Common myeloid progenitor, CD34-positive (primary cell): ENCODE data around the gene VPS8.

ENCODE experiments used
- CTCF ChIA-PET: fragments of 350-600 bp; sonication (Branson Sonifier 250); formaldehyde crosslinking; loops from one replicate; lab custom pipeline; 2021; ENCODE audit warnings: antibody characterized with exemption; lab: Charles Lee
- POLR2A ChIA-PET: fragments of 350-600 bp; sonication (Branson Sonifier 250); formaldehyde crosslinking; loops from one replicate; lab custom pipeline; 2021; ENCODE audit warnings: antibody characterized with exemption; lab: Charles Lee
- DNase-seq, 3 donors: peaks; one replicate each; pipeline versions ENCODE4 v3.0.0 to v3.0.0-alpha.2; 2013
- H3K27ac ChIP-seq, 2 experiments: 1 replicate in 1 of 2; 2 replicates in 1 of 2; pipeline ENCODE4 v1.7.0; 2013; ENCODE audit warnings: inconsistent platforms in 2 of 2, low read length in 2 of 2, mild to moderate bottlenecking in 2 of 2, low read depth in 1 of 2, moderate library complexity in 1 of 2; ENCODE audit not compliant: severe bottlenecking in 2 of 2, insufficient read depth in 1 of 2, poor library complexity in 1 of 2
- H3K27me3 ChIP-seq, 5 experiments: replicated peaks in 2 of 5; 1 replicate in 3 of 5; 2 replicates in 2 of 5; pipeline versions ENCODE4 v1.6.1 to v1.7.0; 2013; ENCODE audit warnings: low read length in 4 of 5, mild to moderate bottlenecking in 2 of 5, moderate library complexity in 2 of 5, inconsistent platforms in 1 of 5; ENCODE audit not compliant: insufficient read depth in 5 of 5, control insufficient read depth in 4 of 5
- H3K36me3 ChIP-seq, 4 experiments: 1 replicate in 2 of 4; 2 replicates in 2 of 4; pipeline versions ENCODE4 v1.6.1 to v1.7.0; 2013; ENCODE audit warnings: low read length in 3 of 4, control low read depth in 1 of 4, mild to moderate bottlenecking in 1 of 4; ENCODE audit not compliant: control insufficient read depth in 4 of 4, insufficient read depth in 4 of 4
- H3K4me1 ChIP-seq, 4 experiments: 1 replicate in 3 of 4; 2 replicates in 1 of 4; pipeline versions ENCODE4 v1.6.1 to v1.7.1; 2013; ENCODE audit warnings: low read length in 3 of 4, mild to moderate bottlenecking in 3 of 4, control low read depth in 1 of 4, inconsistent platforms in 1 of 4, moderate library complexity in 1 of 4; ENCODE audit not compliant: control insufficient read depth in 4 of 4, insufficient read depth in 4 of 4; ENCODE audit errors: control extremely low read depth in 1 of 4
- H3K4me3 ChIP-seq, 7 experiments: 1 replicate in 4 of 7; 2 replicates in 3 of 7; pipeline versions ENCODE4 v1.5.1 to v1.7.0; 2013; ENCODE audit warnings: mild to moderate bottlenecking in 7 of 7, low read length in 6 of 7, moderate library complexity in 6 of 7, inconsistent platforms in 2 of 7, low read depth in 2 of 7, control low read depth in 1 of 7; ENCODE audit not compliant: insufficient read depth in 4 of 7, control insufficient read depth in 1 of 7; ENCODE audit errors: extremely low read depth in 1 of 7
- H3K9me3 ChIP-seq, 5 experiments: 1 replicate in 4 of 5; 2 replicates in 1 of 5; pipeline versions ENCODE4 v1.6.1 to v1.7.1; 2013; ENCODE audit warnings: low read length in 4 of 5, mild to moderate bottlenecking in 2 of 5, inconsistent platforms in 1 of 5, low read depth in 1 of 5, moderate library complexity in 1 of 5; ENCODE audit not compliant: control insufficient read depth in 4 of 5, insufficient read depth in 2 of 5; ENCODE audit errors: control extremely low read depth in 1 of 5
- WGBS: methylation state at CpG from one replicate; pipeline ENCODE4 v1.1.5; 2013; ENCODE audit not compliant: insufficient coverage; 5-methylcytosine and 5-hydroxymethylcytosine counted together

The VPS8 gene

DNA sequence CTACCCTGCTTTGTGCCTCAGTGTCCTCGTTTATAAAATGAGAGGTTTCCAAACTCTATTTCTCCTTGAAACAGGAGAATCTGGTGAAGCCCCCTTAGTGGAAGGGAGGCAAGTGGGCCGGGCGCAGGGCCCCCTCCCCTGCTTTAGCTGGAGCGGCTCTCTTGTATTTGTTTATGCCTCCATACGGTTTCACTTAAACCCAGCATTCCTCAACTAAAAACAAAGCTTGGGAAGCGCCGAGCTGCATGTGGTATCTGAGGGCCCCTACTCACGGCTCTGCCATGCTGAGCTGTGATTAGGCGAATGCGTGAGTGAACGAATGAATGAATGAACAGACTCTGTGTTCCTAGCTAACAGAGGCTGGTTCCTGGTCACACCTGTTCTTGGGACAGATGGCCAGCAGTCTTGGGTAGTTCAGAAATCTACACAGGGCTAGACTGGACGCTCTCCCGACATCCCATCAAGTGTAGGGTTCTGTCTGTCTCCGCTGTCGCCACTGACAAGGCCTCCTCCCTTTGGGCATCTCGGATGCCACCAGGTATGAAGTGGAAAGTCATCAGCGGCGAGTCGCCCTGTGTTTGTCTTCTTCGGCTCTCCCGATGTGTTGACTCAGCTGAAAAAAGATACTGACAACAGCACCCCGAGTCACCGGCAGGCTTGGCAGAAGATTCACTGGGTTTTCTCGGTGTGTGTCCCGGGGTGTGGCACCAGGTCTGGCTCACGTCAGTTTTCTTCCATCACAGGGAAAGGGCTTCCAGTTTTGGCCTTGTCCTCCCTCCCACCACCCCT is 42.4 kb upstream of the VPS8 start:
- no peak for DNase-seq
- ChIA-PET CTCF (interaction anchor here (1.0 to 3.2 kb wide), 5 partner anchors 8 to 398 kb away, joined by 3 to 11 read pairs (median 3); no protein-coding TSS in a partner anchor), POLR2A (no interaction called here)
- H3K4me3 ChIP-seq, result no peak overlapping the region
- no peak overlapping the region for H3K27ac ChIP-seq
- H3K36me3 ChIP-seq, result no peaks in the 10 kb centered on the region
- 95% methylated on average over 26 of the region's 26 CpGs for WGBS
- H3K27me3 ChIP-seq, result peaks cover 0 to 2% (median 0%) of the 10 kb centered on the region in 5 experiments
- peaks cover 0 to 6% (median 4%) of the 10 kb centered on the region in 4 experiments for H3K4me1 ChIP-seq
- no peaks in the 10 kb centered on the region for H3K9me3 ChIP-seq

DNA sequence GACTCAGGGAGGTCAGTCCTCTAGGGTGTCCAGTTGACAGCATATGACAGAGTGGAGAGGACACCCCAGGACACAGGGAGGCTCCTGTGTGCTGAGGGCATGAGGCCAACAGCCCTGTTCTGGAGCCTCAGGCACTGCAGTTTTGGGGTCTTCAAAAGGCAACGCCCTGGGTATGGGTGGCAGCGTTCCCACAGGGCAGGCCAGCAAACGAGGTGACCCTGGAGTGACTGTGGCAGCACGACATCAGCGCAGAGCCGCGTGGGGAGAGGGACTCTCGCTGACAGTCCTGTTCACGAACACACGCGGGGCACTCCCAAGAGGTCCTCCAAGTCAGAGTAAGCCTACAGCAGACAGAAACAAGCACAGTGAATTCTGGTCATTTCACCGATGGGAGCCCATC is 41.4 kb upstream of the VPS8 start:
- 97% methylated on average over 11 of the region's 12 CpGs for WGBS
- peaks cover 0 to 4% (median 4%) of the 10 kb centered on the region in 4 experiments for H3K4me1 ChIP-seq
- no peak overlapping the region for H3K4me3 ChIP-seq
- DNase-seq, result no peak
- no peaks in the 10 kb centered on the region for H3K36me3 ChIP-seq
- H3K9me3 ChIP-seq, result no peaks in the 10 kb centered on the region
- no peak overlapping the region for H3K27ac ChIP-seq
- ChIA-PET CTCF (interaction anchor here (2.0 kb wide), 1 partner anchor 33 kb away, joined by 9 read pairs; no protein-coding TSS in a partner anchor), POLR2A (no interaction called here)
- peaks cover 0 to 5% (median 0%) of the 10 kb centered on the region in 5 experiments for H3K27me3 ChIP-seq

DNA sequence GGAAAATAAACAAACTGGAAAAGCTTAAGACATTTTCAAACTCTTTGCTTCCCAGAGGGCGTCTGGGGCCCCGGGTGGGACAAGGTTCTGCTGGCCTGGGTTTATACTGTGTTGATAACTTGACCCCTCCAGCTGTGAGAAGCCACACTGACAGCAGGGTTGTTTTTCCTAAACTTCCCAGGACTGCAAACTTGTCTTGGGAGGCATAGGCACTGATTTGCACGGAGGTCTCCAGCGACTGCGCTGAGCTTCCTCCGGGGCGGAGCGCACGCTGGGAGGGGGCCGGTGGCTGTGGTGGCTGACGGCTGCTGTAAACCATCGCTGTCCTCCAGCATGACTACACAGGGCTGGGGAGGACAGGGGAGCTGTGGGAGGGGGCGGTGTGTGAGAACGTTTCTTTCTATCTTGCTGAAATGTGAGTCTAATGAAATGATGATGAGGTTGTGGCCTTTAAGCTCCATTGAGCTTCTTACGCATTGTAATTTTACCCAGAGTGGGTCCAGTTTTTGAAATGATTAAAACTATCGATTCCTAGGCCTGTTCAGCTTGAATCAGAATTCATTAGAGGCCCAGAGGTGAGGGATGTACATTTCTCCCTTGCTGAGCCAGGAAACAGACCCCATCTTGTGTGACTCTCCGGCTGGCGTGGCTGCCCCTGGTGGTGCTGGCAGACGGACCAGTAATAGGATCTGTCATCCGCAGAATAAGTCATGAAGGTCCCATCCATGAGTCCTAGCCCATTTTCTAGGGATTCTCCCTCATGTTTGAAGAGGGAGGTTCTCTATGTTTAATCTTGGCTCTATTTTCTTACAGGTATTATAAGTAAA is 40.5 kb upstream of the VPS8 start:
- WGBS, result 96% methylated on average over 20 of the region's 20 CpGs
- POLR2A ChIA-PET, result no interaction called here
- H3K27me3 ChIP-seq, result peaks cover 0 to 5% (median 0%) of the 10 kb centered on the region in 5 experiments
- H3K4me3 ChIP-seq, result no peak overlapping the region
- CTCF ChIA-PET, result interaction anchor here (0.8 to 2.0 kb wide), 5 partner anchors 11 to 400 kb away, joined by 3 to 9 read pairs (median 4); no protein-coding TSS in a partner anchor
- no peaks in the 10 kb centered on the region for H3K9me3 ChIP-seq
- no peak for DNase-seq
- no peak overlapping the region for H3K27ac ChIP-seq
- no peaks in the 10 kb centered on the region for H3K4me1 ChIP-seq
- H3K36me3 ChIP-seq, result no peaks in the 10 kb centered on the region

DNA sequence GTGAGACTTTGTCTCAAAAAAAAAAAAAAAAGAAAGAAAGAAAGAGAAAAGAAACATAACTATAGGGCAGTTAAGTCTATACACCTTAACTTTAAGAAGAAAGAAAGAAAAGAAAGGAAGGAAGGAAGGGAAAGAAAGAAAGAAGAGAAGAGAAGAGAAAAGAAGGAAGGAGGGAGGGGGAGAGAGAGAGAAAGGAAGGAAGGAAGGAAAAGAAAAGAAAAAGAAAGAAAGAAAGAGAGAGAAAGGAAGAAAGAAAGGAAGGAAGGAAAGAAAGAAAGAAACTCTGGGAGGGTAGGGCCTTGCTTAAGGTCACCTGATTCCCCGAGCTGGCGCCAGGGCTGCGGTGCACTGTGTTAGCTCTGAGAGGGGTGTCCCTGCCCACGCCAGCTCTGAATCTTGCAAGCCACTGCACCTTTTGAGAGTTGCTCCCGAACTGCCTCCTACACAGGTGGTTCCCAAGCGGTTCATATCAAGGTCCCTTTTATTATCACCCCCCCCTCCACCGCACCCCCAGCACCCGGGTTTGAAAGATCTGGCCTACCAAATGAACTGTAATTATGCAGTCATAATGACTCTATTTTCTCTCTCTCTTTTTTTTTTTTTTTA is 39.2 kb upstream of the VPS8 start:
- CTCF ChIA-PET, result interaction anchor here (0.9 to 2.0 kb wide), 5 partner anchors 8 to 205 kb away, joined by 3 to 9 read pairs (median 3); no protein-coding TSS in a partner anchor
- no peaks in the 10 kb centered on the region for H3K4me1 ChIP-seq
- no peak overlapping the region for H3K27ac ChIP-seq
- 86% methylated on average over 3 of the region's 8 CpGs for WGBS
- DNase-seq, result no peak
- H3K36me3 ChIP-seq, result no peaks in the 10 kb centered on the region
- H3K4me3 ChIP-seq, result no peak overlapping the region
- peaks cover 0 to 5% (median 0%) of the 10 kb centered on the region in 5 experiments for H3K27me3 ChIP-seq
- POLR2A ChIA-PET, result no interaction called here
- H3K9me3 ChIP-seq, result no peaks in the 10 kb centered on the region

DNA sequence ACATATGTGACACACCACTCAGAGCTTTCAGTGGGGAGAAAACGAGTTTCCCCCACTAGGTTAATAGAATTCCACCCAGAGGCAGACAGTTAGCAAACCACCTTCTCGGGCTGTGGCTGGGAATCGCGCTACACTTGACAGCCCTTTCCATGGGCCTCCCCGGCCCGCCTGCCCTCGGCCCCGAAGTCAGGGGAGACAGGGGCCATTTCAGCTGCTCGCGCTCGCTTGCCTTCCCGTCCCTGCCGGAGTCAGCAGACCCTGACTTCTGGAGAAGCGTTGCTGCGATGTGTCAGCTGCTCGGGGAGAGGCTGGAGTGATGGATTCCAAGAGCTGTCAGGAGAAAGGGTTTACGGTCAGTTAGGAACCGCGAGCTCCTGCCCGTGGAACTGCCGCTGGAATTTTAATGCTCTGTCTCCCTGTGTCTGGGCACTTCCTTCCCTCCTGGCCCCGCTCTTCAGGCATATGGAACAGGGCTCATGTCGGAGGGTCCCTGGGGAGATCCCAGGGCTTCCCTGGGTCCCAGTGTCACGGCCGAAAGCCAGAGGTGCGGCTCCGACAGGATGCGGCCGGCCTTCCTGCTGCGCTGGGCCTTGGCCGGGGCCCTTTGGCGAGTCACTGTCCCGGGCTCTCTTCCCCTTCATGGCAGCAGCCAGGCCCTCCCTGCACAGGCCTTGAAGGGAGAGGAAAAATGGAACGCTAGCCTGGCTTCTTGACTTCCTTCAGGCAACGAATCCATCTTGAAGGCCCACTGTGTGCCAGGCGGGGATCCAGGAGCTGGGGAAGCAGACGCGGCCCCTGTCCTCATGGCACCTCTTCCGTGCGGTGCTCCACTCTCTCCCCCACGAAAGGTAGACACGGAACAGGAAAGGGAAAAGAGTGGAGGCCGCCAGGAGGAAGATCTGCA is 38.4 kb upstream of the VPS8 start:
- H3K36me3 ChIP-seq, result no peaks in the 10 kb centered on the region
- CTCF ChIA-PET, result interaction anchor here (0.9 to 1.6 kb wide), 5 partner anchors 9 to 206 kb away, joined by 3 read pairs; no protein-coding TSS in a partner anchor
- POLR2A ChIA-PET, result no interaction called here
- no peak overlapping the region for H3K27ac ChIP-seq
- WGBS, result 90% methylated on average over 39 of the region's 43 CpGs
- no peak overlapping the region for H3K4me3 ChIP-seq
- H3K9me3 ChIP-seq, result no peaks in the 10 kb centered on the region
- DNase-seq, result no peak
- H3K27me3 ChIP-seq, result peaks cover 0 to 5% (median 0%) of the 10 kb centered on the region in 5 experiments
- H3K4me1 ChIP-seq, result peaks cover 0 to 3% (median 1%) of the 10 kb centered on the region in 4 experiments

DNA sequence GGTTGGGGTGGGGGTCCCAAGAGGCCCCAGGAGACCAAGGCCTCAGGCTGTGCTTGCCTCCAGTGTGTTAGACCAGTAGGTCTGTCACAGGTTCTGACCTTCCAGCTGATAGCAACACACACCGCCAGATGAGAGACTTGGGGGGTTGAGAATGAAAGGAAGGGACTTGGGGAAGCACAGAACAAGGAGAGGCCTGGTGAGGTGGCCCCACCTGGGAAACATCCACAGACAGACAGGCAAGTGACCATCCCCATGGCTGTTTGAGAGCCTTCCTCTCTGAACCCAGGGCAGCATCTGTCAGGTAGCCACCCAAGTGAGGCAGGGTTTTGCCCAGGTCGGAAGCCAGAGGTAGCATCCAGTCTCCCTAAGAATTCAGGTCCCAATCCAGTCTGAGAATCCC is 35.0 kb upstream of the VPS8 start:
- no peaks in the 10 kb centered on the region for H3K36me3 ChIP-seq
- CTCF ChIA-PET, result interaction anchor here (0.8 to 3.6 kb wide), 26 partner anchors 8 to 405 kb away, joined by 3 to 19 read pairs (median 4); no protein-coding TSS in a partner anchor
- no peaks in the 10 kb centered on the region for H3K9me3 ChIP-seq
- H3K27ac ChIP-seq, result no peak overlapping the region
- peaks cover 0 to 11% (median 2%) of the 10 kb centered on the region in 4 experiments for H3K4me1 ChIP-seq
- WGBS, result 100% methylated on average over 1 of the region's 2 CpGs
- H3K27me3 ChIP-seq, result peaks cover 0 to 3% (median 0%) of the 10 kb centered on the region in 5 experiments
- no peak for DNase-seq
- POLR2A ChIA-PET, result interaction anchor here (2.6 kb wide), 1 partner anchor 216 kb away, joined by 12 read pairs; the partner anchor contains the start of gene EPHB3
- no peak overlapping the region for H3K4me3 ChIP-seq
